ENCODE measurements around the gene ZMYM3. TPM values are rescaled to one million over a fixed set of nuclear protein-coding genes. Genes with fewer than 3 reads are reported as not detected.
"Not testable (repeated sequence)": the region's sequence is repeated elsewhere in the genome, so short reads cannot be mapped to it uniquely, and the experiment has no call there.

The ZMYM3 gene
- total RNA-seq: 10 to 100 TPM; 13.2 to 21.0 (median 17.4) TPM

DNA sequence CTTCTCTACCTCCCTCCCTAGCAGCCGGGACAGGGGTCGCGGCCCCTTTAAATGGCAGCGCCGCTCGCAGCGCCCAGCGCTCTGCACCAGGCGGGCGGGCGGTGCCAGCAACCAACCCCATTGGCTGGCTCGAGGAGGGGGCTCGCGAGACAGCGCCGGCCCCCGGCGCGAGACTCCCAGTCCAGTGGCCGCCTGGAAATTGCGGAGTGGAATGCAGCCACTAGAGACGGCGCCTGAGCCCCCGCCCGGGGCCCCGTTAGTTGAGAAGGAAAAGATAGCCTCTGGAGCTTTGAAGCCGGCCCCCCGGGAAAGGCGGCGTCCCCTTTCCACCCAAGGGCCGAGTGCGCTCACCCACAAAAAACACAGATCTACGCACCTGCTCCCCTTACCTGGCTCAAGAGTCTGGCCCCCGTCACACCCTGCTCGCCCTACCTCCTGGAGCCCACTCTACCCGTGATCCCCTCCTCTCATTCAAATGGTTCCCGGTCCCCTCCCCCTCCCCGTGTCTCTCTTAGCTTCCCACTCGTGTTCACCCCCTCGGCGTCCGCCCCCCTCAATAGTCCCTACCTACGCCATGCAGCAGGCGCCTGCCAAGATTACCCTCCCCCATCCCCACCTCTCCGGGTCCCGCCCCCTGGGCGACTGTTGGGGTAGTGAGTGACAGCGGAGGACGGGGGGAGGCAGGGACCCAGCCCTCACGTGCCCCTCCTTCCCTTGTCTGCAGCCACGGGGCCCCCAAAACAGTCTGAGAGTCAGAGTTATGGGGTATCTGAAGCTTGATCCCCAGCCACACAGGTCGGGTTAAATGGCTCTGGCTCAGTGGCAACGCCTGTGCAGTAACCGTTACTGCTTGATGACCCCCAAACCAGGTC lies at the start of gene ZMYM3:
Gene ZMYM3 (minus strand): TSS at position 49 of the 872 bp plus-strand sequence. CDS start 885 bp downstream, outside the sequence.
- peaks cover 0 to 13% (median 0%) of the 10 kb centered on the region in 3 donors for H3K36me3 ChIP-seq
- DNase-seq (ENCODE audit: low spot score in 2 of 2): peak; percentile 64 to 75
- no peaks in the 10 kb centered on the region for H3K9me3 ChIP-seq
- no peaks in the 10 kb centered on the region for H3K27me3 ChIP-seq
- H3K4me3 ChIP-seq: peak within 1 kb of the TSS; percentile 48 to 69 (median 60)
- H3K4me1 ChIP-seq: peaks cover 0 to 25% (median 8%) of the 10 kb centered on the region in 4 donors
- TF ChIP-seq POLR2A (IDR thresholded peaks at IDR 0.05): no peak
- TF ChIP-seq, protein P1, sequence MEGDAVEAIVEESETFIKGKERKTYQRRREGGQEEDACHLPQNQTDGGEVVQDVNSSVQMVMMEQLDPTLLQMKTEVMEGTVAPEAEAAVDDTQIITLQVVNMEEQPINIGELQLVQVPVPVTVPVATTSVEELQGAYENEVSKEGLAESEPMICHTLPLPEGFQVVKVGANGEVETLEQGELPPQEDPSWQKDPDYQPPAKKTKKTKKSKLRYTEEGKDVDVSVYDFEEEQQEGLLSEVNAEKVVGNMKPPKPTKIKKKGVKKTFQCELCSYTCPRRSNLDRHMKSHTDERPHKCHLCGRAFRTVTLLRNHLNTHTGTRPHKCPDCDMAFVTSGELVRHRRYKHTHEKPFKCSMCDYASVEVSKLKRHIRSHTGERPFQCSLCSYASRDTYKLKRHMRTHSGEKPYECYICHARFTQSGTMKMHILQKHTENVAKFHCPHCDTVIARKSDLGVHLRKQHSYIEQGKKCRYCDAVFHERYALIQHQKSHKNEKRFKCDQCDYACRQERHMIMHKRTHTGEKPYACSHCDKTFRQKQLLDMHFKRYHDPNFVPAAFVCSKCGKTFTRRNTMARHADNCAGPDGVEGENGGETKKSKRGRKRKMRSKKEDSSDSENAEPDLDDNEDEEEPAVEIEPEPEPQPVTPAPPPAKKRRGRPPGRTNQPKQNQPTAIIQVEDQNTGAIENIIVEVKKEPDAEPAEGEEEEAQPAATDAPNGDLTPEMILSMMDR (IDR thresholded peaks at IDR 0.05): peak in 2 of 5 experiments; percentile 17 to 38
- peak in 1 of 2 donors; percentile 62 for TF ChIP-seq EP300 (IDR thresholded peaks at IDR 0.05)
- H3K27ac ChIP-seq: peak within 1 kb of the TSS; percentile 70 to 92 (median 86)
- 0 to 44% methylated on average over 13 to 46 of the region's 54 CpGs for WGBS, 2 donors

DNA sequence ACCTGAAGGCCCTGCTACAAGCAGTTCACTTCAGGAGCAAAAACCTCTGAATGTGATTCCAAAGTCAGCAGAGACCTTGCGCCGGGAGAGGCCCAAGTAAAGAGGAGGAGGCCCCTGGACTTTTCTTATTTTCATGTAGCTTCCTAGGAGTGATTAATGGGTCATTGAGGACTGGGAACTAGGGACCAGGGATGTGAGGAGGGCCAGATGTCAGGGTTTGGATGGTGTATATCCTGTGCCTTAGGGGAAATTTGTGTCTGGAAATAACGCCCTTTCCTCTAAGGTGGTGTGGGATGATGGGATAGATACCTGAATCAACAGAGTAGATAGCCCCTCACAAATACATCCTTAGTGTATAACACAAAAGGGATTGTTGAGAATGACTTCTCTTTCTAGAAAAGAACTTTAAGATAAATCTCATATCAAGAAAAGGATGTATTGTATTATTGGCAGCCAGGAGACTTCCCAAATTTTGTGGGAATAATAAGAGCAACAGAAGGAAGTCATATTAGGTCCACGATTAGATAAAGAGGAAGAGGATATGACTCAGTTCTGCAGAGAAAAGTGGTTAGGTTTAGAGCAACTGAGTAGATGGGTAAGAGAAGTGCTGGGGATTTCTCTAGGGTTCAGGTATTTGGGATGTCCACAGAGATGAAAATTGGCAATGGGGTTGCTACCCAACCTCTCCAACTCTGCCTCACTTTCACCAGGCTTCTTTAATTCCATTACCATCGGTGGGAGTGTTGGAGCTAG lies 48.7 kb upstream of the ZMYM3 start:
- Histone ChIP-seq H3K4me3 (no peak overlapping the region), H3K27me3 (no peaks in the 10 kb centered on the region), H3K36me3 (peaks cover 0 to 30% (median 0%) of the 10 kb centered on the region in 3 donors), H3K4me1 (no peaks in the 10 kb centered on the region), H3K9me3 (no peaks in the 10 kb centered on the region), H3K27ac (no peak overlapping the region)
- TF ChIP-seq EP300 (IDR thresholded peaks at IDR 0.05) (no peak), POLR2A (IDR thresholded peaks at IDR 0.05) (no peak)
- TF ChIP-seq, protein P1 (IDR thresholded peaks at IDR 0.05): no peak
- no peak for DNase-seq (ENCODE audit: low spot score in 2 of 2)
- WGBS, 2 donors: 70 to 83% methylated on average over 3 to 5 of the region's 5 CpGs

DNA sequence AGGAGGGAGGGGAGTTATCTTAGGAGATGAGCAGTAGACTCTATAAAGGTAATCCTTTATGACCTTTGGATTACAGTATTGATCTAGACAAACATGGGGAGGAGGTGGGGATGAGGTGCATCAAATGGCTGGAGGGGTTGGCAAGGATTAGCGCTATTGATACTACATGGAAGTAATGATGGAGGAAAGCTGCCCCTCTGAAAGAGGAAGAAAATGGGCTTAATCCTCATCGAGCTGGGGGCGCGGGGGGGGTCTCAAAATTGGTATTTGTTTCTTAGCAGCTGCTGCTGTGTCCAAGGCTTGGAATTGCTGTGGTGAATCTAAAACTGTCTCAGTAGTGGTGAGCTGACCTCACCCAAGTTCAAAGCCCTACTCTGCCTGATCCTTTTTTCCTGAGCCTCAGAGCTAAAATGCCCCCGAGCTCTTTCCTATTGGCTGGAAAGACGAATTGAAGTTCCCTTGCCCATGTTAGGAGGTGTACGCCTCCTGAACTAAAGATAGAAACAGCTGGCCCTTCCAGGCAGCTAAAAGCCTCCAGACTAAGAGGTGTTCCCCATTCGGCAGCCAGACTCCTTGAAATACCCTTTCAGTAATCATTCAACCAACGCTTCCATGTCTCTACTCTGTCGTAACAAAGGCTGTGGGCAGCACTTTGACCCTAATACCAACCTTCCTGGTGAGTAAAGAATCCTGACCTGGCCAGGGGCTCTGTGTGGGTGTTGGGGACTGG lies 47.4 kb upstream of the ZMYM3 start, which contains the start of gene ITGB1BP2:
Gene ITGB1BP2 (plus strand): TSS at position 556 of the 730 bp plus-strand sequence. CDS start 57 bp downstream, at position 613.
- no peak for DNase-seq (ENCODE audit: low spot score in 2 of 2)
- Histone ChIP-seq H3K4me1 (no peaks in the 10 kb centered on the region), H3K36me3 (peaks cover 0 to 43% (median 0%) of the 10 kb centered on the region in 3 donors), H3K9me3 (no peaks in the 10 kb centered on the region), H3K27me3 (no peaks in the 10 kb centered on the region), H3K27ac (peak within 1 kb of the TSS in 2 of 4 donors; percentile 37 to 54), H3K4me3 (no peak within 1 kb of the TSS)
- WGBS, 2 donors: 67 to 71% methylated on average over 6 to 10 of the region's 10 CpGs
- TF ChIP-seq, protein P1 (IDR thresholded peaks at IDR 0.05): no peak
- TF ChIP-seq EP300 (IDR thresholded peaks at IDR 0.05) (no peak), POLR2A (IDR thresholded peaks at IDR 0.05) (no peak)

DNA sequence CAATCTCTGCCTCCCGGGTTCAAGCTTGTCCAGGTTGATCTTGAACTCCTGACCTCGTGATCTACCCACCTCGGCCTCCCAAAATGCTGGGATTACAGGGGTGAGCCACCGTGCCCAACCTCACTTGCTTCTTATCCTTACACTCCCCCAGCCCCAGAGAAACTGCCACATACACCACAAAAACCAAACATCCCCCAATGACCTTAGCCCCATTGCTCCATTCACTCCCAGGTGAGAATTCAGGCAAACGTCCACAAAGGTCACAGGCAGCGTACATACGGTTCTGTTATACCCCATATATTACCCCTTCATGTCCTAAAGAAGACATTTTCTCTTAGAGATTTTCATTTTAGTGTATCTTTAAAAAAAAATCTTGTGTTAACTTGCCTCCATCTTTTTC lies 46.6 kb upstream of the ZMYM3 start:
- WGBS, 2 donors: 74 to 79% methylated on average over 7 of the region's 7 CpGs
- peaks cover 0 to 51% (median 0%) of the 10 kb centered on the region in 3 donors for H3K36me3 ChIP-seq
- not testable (repeated sequence) for H3K4me1 ChIP-seq; H3K4me3 ChIP-seq; DNase-seq (ENCODE audit: low spot score in 2 of 2); H3K27ac ChIP-seq; H3K27me3 ChIP-seq; H3K9me3 ChIP-seq

DNA sequence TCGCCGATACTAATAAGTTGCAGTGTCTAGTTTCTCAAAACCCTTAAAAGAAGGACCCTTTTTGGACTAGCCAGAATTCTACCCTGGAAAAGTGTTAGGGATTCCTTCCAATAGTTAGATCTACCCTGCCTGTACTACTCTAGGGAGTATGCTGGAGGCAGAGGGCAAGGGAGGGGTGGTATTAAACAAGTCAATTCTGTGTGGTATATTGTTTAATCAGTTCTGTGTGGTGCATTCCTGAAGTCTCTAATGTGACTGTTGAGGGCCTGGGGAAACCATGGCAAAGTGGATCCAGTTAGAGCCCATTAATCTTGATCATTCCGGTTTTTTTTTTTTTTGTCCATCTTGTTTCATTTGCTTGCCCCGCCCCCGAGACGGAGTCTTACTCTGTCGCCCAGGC lies 46.1 kb upstream of the ZMYM3 start:
- not testable (repeated sequence) for DNase-seq (ENCODE audit: low spot score in 2 of 2); H3K4me1 ChIP-seq; H3K9me3 ChIP-seq; H3K27ac ChIP-seq; H3K4me3 ChIP-seq; H3K27me3 ChIP-seq
- 78 to 89% methylated on average over 7 of the region's 7 CpGs for WGBS, 2 donors
- H3K36me3 ChIP-seq: peaks cover 0 to 55% (median 0%) of the 10 kb centered on the region in 3 donors
